NT2/D1 (cell line): ENCODE data around the gene CCNJL.
"Not testable (repeated sequence)": the region's sequence is repeated elsewhere in the genome, so short reads cannot be mapped to it uniquely, and the experiment has no call there.

Experiments
- YY1 ChIP-seq: IDR thresholded peaks from 2 replicates; pipeline ENCODE4 v1.6.1; 2011; ENCODE audit not compliant: insufficient read length, insufficient read depth
- ZNF274 ChIP-seq: IDR thresholded peaks from 2 replicates; pipeline ENCODE4 v1.6.1; 2011; ENCODE audit warnings: mild to moderate bottlenecking, low read depth, low read length

DNA sequence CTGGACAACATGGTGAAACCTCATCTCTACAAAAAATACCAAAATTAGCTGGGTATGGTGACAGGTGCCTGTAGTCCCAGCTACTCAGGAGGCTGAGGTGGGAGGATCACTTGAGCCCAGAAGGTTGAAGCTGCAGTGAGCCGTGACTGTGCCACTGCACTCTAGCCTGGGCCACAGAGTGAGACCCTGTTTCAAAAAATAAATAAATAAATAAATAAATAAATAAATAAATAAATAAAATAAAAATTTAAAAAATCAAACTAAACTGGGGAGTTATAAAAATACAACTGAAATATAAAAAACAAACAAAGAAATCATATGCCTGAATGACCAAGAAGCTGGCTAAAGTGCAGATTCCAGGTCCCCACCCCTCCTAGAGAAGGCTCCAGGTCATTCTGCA, 62.8 kb downstream of the CCNJL start:
- not testable (repeated sequence) for TF ChIP-seq ZNF274, YY1
